Kasumi-1 (cell line): Measurements from ENCODE around the gene VRK3.

Experiments
- DNase-seq, 2 experiments: peaks; one replicate each; lab custom pipeline; 2025; lab: John Stamatoyannopoulos, UW

VRK3 gene

DNA sequence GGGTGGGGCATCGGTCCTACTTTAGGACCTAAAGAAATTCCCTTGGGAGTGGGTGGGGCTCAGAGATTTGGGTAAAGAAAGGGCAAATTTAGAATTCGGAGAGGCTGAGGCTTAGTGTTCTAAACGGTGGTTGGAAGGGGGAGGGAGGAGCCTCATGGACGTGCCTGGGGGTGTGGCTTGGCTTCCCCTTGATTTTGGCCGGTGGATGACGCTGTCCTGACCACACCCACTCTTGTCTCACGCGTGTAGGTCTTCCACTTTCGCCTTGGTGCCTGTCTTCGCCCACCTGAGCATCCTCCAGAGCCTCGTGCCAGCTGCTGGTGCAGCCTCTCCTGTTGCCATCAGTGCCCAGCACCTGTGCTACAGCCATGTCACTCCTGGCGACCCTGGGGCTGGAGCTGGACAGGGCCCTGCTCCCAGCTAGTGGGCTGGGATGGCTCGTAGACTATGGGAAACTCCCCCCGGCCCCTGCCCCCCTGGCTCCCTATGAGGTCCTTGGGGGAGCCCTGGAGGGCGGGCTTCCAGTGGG lies 94.6 kb downstream of the VRK3 start:
- DNase-seq: no peak

DNA sequence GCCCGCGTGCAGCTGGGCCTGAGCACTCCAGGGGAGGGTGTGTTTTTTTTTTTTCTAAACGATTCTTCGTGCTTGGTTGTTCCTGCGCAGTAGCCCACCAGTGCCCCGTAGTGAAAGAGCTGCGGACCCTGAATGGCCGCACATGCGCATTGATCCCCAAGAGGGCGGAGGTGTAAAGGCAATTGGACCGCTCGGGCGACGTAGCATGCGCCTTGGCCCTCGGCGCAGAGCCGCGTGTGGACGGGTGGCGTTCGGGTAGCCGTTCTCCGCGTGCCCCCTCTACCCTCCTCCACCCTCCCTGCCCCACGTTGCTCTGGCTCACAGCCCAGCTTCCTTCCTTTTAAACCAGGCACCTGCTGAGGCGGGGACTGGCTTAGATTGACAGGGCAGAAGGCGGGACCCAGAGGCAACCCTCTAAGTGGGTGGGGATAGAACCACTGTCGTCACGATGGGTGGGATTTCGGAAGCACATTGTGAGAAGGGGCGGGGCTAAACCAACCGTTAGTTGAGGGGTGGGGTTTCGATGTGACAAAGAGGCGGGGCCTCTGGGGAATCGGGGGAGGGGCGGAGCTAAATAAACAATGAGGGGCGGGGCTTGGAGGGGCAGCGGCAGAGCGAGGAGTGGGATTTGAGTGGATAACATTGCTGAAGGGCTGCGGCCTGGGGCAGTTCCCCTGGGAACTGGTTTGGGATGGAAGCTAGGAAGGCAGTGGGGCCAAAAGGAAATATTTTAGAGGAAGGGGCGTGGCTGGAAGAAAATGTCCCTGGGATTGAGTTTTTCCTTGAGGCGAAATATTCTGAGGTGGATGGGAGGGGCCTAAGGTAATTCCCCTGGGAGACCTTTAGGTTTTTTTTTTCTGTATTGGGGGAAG lies 95.3 kb downstream of the VRK3 start:
- peak; percentile 93 to 97 for DNase-seq

DNA sequence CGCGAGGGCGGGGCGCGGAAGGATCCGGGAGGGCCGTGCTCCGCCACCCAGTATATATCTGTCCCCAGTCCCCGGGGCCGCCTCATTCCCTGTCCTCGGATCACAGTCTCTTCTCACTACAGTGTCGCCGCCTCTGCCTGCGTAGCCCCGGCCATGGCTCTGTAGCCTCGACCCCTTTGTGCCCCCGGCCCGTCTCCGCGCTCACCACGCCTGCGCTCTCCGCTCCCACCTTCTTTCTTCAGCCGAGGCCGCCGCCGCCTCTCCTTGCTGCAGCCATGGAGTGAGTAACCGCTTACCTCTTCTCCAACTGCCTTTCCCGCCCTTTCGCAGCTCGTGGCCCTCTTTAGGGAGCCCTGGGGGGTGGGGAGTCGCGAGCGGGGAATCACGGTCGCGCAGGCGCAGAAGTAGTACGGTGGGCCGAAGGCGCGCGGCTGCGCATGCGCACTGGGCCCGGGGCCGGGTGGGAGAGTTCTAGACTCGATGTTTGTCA lies 96.0 kb downstream of the VRK3 start, which contains the start of the genes ATF5 and NUP62:
Gene ATF5 (plus strand): TSS at position 85 of the 490 bp plus-strand sequence. CDS start 1,646 bp downstream, outside the sequence.
Gene NUP62 (minus strand): TSS at position 384 of the 490 bp plus-strand sequence. CDS start 19,697 bp downstream, outside the sequence.
- DNase-seq: peak; percentile 80 to 92

GRCh38 chr19:49927526-49928264 lies 97.5 kb downstream of the VRK3 start:
- DNase-seq: no peak

DNA sequence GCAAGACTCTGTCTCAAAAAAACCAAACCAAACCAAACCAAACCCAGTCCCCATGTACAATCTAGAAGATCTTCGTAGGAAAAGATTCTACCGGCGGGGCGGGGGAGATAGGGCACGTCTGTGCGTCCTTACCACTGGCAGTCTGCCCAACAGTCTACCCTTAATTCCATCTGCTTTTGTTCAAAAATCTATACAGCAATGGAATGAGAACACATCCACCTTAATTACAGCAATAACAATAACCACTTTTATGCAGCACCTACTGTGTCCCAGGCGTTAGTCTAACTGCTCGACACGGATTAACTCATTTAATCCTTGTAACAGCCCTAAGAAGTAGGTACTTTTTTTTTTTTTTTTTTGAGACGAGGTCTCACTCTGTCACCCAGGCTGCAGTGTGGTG lies 98.7 kb downstream of the VRK3 start:
- no peak for DNase-seq
